GM03348 (cell line): Measurements from ENCODE around the gene SMIM38.

Experiments used
- DNase-seq: peaks from one replicate; pipeline ENCODE4 v3.0.0; 2012; ENCODE audit warnings: low spot score

The SMIM38 gene

DNA sequence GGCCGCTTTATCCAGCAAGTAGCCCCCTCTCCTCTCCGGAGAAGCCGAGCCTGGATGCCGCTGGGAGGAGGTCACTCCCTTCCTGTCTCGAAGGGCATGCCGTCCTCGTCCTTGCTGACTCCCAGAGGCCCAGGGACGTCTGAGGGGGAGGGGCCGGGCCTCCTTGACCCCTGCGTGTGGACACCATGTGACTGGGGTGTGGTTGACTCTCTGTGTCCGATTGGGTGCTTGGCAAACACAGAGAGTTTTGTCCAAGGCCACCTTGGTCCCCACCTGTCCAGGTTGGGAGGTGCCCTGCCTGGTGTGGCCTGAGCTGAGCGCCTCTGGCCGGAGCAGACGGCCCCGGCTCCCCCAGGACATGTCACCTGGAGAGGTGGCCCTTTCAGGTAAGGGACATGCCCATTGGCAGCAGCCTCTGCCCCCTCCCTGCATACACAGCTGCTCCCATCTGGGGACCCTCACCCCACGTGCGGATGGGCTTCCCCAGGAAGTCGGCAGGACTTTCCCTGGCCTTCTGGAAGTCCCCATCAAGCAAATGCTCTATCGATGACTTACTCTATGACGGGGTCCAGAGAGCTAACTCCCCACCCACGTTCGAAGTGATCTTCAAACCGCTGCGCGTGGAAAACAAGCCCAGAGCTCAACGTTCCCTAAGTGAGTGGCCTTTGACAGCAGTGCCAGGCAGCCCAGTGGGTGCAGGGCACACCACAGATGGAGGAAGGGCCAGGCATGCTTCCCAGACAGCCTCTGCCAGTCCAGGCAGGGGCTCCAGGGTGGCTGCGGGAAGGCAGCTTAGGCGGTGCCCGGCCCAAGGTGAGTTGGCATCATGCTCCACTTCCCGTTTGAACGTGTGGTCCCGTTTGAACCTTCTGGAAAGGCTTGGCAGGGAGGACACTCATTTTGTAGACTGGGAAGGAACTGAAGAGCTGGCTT, at the start of gene SMIM38:
Gene SMIM38 (plus strand): TSS at position 634 of the 933 bp plus-strand sequence. CDS start 1,912 bp downstream, outside the sequence.
- no peak for DNase-seq

DNA sequence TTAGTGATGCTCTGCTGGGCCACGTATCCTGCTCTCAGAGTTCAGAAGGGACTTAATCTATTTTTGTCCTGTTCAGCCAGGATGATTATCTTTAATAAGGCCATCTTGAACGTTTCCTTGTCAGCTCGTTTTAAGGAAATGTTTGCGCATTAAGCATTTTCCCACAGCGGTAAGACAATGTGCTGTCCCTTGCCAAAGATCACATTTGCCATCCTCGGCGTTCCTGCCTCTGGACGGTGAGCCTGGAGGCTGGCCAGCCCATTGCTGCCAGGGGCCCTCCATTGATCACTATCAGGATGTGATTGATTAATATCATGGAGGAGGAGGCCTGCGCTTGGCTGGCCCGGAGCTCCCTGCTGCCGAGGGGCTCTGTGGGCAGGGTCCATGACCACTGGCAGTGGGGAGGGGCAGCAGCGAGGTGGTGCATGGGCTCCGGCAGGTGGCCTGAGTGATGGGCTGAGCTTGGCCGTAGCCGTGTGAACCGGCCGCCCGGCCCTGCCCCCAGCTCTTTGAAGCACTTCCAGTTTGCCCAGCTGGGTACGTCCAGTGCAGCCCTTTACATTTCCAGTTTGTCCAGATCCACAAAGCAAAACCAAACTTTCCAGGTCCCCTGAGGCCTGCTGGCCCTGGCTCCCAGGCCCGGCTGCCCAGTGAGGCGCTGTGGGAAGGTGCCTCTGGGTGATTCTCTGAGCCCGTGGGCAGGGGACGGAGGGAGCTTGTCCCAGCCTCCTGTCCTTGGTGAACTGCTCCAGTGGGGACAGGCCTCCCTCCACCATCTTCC, 49.5 kb upstream of the SMIM38 start:
- DNase-seq, result no peak

DNA sequence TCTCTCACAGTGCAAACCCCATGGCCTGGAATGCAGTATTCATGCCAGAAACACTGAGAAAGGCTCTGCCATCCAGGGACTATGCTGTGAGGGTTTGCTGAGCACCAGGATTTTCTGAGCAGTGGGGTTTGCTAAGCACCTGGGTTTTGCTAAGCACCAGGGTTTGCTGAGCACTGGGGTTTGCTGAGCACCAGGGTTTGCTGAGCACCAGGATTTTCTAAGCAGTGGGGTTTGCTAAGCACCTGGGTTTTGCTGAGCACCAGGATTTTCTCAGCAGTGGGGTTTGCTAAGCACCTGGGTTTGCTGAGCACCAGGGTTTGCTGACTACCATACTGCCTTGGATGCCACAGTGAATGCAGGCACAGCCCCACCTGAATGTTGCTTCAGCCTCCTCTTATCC, 48.3 kb upstream of the SMIM38 start:
- DNase-seq, result no peak

DNA sequence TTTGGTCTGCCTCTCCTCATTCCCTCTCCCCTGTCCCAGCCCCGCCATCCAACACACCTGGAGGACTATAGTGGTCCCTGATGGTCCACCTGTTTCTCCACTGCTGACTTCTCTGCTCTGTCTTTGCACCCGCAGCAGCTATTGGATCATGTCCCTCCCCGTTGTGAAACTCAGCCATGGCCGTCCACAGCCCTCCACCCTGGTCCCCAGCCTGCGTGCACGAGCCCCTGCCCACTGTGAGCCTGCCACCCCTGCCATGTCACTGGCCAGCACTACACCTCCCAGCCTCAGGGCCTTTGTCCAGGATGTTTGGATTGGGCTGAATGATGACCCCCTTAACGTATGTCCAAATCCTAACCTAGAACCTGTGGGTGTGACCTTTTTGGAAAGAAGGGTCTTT, 47.7 kb upstream of the SMIM38 start:
- no peak for DNase-seq

- DNase-seq, result no peak
These were observed 47.2 kb upstream of the SMIM38 start for GRCh38 chr11:69108559-69108958.

DNA sequence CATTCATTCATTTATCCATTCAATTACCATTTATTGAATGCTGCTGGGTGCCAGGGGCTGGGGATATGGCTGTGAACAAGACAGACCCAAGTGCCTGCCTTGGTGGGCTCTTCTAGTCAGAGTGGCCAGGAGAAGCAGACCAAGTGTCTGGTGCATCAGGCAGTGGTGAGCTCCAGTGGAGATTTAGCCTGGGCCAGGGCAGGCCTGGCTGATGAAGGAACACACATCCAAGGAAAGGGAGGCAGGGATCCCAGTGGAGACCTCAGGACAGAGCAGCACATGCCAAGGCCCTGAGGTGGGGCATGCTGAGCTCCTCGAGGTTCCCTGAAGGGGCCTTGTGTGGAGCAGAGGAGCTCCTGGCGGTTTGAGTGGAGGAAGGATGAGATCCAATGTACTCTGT, 46.6 kb upstream of the SMIM38 start:
- no peak for DNase-seq

DNA sequence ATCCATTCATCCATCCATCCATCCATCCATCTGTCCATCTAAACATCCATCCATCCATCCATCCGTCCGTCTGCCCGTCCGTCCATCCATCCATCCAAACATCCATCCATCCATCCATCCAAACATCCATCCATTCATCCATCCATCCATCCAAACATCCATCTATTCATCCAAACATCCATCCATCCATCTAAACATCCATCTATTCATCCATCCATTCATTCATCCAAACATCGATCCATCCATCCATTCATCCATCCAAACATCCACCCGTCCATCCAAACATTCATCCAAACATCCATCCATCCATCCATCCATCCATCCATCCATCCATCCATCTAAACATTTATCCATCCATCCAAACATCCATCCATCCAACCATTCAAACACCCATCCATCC, 45.3 kb upstream of the SMIM38 start:
- no peak for DNase-seq

DNA sequence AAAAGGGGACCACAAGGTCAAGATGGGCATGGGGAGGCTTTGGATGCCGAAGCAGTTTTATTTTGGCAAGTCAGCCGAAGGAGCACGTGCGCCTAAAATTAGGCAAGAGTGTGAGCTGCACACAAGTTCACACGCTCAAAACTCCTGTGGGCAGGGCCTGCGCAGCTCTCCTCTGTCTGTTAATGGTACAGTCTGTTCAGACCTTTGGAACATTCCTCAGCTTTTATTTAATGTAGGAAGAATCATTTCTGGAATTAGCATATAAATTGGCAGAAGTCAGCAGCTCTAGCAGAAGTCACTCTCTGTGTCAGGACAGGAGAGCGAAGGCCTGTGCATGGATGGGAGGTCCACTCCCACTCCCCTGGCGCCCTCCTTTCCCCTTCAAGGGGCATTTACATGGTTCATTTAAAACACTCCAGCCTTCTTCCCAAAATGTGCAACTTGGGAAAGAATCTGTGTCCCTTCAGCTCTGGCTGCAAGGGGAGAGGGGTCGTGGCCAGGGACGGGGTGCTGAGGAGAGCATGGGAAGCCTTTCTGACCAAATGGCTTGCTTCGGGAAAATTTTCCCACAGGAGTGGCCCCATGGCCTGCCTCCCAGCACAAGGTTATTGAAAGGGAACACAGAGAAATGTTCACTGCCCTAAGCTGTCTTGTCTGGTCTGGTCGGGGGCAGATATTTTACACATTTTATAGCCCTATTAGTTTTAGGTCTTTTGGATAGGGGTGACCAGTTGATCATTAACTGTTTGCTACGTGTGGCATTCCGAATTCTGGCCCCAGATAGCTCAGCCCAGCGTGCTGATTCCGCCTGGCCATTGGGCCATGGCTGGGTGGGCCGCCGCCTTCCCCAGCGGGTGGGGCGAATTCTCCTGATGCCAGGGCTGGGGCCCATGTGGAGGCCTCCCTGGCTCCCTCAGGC, 43.9 kb upstream of the SMIM38 start:
- no peak for DNase-seq

DNA sequence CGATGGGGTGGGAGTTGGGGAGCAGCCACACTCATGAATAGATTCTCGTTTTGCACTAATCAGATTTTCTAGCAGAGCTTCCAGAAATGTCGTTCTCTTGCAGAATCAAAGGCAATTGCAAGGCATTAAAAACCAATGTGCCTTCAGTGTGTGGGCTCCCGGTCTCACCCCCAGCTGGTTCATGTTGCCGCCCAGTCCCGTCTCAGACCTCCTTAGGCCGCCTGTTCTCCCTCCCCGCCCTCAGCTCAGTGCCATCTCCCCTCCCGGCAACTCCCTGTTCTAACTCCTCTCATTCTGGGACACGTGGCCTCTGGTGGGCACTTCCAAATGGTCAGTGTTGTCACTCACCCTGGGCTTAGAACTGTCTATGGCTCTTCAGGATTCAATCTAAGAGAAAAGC, 42.5 kb upstream of the SMIM38 start:
- no peak for DNase-seq

- DNase-seq, result no peak
These were observed 41.9 kb upstream of the SMIM38 start for GRCh38 chr11:69113646-69114340.

GRCh38 chr11:69114362-69114761, 41.4 kb upstream of the SMIM38 start:
- no peak for DNase-seq

- DNase-seq, result no peak
These were observed 40.8 kb upstream of the SMIM38 start for GRCh38 chr11:69114811-69115523.

- no peak for DNase-seq
These were observed 39.9 kb upstream of the SMIM38 start for GRCh38 chr11:69115586-69116560.

- no peak for DNase-seq
These were observed 39.1 kb upstream of the SMIM38 start for GRCh38 chr11:69116671-69117070.

DNA sequence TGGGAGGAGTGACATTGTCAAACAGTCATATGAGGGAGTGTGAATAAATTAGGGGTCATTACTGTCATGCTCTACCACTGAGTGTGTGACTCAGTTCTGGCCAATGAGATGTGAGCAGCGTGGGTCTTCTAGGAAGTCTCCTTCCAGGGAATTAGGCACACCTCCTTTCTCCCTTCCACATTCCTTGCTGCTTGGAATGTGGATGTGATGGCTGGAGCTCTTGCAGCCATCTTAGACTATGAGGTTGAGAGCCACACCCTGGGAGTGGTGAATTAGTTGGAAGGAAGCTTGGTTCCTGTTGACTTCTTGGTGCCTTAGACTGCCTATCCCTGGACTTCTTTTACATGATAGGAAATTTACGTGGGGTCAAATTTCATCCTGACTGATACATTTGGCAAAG, 36.5 kb upstream of the SMIM38 start:
- DNase-seq, result no peak

DNA sequence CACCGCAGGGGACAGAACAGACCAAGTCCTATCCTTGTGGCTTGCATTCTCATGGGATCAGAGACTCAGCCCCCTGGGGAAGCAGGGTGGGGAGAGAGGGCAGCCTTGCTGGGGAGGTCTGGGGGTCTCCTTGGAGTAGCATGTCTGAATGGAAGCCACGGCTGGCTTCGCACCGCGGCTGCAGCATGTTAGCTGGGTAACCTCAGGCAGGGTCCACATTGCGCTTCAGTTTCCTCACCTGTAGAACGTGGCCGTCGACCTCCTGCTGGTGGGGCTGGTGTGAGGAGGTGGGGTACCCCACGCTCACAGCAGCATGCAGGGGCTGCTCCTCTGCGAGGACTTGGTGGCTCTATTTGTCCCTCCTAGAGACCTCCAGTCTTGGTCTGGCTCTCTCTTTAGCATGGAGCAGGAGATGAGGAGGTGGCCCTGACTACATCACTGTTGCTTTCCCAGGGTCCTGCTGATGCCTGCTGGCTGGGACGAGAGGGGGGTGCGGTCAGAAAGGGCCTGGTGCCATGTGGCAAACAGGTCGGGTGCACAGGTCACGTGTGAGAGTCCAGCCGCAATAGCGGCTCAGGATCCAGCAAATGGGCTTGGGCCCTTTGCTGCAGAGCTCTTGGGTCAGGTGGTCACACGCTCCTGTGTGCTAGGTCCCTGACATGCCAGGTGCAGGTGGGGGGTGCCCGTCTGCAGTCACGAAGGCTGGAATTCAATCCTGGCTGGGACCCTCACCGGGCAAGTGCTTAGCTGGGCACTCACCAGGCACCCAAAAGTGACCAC, 35.4 kb upstream of the SMIM38 start:
- no peak for DNase-seq

DNA sequence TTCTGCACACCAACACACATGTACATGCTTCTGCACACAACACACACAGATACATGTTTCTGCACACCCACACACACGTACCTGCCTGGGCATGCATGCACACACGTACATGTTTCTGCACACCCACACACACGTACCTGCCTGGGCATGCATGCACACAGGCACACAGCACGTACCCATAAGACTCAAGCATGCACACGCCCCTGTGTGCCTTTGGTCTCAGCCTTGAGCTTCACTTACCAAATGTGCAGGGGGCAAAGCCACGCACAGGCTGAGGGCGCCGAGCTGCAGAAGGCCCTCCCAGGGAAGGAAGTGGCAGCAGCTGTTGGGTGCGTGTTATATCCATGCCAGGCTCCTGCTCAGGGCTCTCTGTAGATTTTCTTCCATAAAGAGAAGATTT, 34.7 kb upstream of the SMIM38 start:
- no peak for DNase-seq

DNA sequence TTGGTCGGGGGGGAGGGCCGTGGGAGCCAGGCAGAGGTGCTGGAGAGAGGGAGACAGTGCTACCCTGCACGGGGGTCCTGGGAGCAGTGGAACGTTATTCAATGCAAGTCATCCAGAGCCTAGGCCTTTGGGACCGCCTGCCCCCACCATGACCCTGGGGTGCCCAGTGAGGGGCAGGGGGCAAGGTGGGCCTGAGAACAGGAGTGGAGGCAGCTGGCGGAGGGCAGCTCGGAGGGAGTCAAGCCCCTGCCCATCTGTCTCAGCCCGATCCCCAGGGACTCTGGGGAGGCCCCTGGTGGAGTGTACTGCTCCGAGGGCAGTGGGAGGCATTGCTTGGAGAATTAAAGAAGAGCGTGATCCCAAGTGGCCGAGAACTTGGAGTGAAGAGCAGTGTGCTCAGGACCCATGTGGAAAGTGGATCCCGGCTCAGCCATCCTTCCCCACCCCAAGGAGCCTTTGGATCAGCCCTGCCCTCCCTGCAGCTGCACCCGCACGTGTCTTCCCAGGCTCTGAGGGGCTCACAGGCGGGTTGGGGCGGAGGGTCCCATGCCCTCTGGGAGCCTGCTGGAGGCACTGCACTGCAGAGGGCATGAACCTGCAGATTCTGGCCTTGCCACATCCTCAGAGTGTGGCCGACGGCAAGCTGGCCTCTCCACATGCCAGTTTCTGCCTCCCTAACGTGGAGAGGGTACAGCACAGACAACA, 34.0 kb upstream of the SMIM38 start:
- DNase-seq, result no peak
